Trophoblast cell (in vitro differentiated cells and primary cell): Measurements from ENCODE around the gene GPRC5D.

Experiments
- DNase-seq, 2 donors: peaks; one replicate each; pipeline ENCODE4 v3.0.0-alpha.2; 2016
- H2AFZ ChIP-seq: 2 replicates; pipeline ENCODE4 v1.6.1; 2013; ENCODE audit warnings: low read length, moderate library complexity, mild to moderate bottlenecking; ENCODE audit not compliant: insufficient read depth, poor library complexity
- H2AK5ac ChIP-seq: 2 replicates; pipeline ENCODE4 v1.6.1; 2013; ENCODE audit warnings: mild to moderate bottlenecking, low read length
- H2BK120ac ChIP-seq: 2 replicates; pipeline ENCODE4 v1.6.1; 2013; ENCODE audit warnings: low read length, mild to moderate bottlenecking, moderate library complexity; ENCODE audit not compliant: insufficient read depth, poor library complexity
- H2BK12ac ChIP-seq: 2 replicates; pipeline ENCODE4 v1.6.1; 2013; ENCODE audit warnings: mild to moderate bottlenecking, low read length, moderate library complexity
- H2BK5ac ChIP-seq: 2 replicates; pipeline ENCODE4 v1.6.1; 2013; ENCODE audit warnings: low read length, low read depth, moderate library complexity, mild to moderate bottlenecking; ENCODE audit not compliant: poor library complexity
- H3K14ac ChIP-seq: 2 replicates; pipeline ENCODE4 v1.6.1; 2013; ENCODE audit warnings: mild to moderate bottlenecking, low read length
- H3K18ac ChIP-seq: 2 replicates; pipeline ENCODE4 v1.6.1; 2013; ENCODE audit warnings: mild to moderate bottlenecking, low read length
- H3K23ac ChIP-seq: 2 replicates; pipeline ENCODE4 v1.6.1; 2013; ENCODE audit warnings: low read length
- H3K27ac ChIP-seq: 2 replicates; pipeline ENCODE4 v1.5.1; 2013; ENCODE audit warnings: low read depth, mild to moderate bottlenecking, inconsistent platforms, low read length, moderate library complexity
- H3K27me3 ChIP-seq: 2 replicates; pipeline ENCODE4 v1.6.1; 2013; ENCODE audit warnings: inconsistent platforms, mild to moderate bottlenecking, low read length, moderate library complexity; ENCODE audit not compliant: insufficient read depth
- H3K36me3 ChIP-seq, 2 experiments: 1 replicate in 1 of 2; 2 replicates in 1 of 2; pipeline ENCODE4 v1.6.1; 2013; ENCODE audit warnings: low read length in 2 of 2, mild to moderate bottlenecking in 2 of 2, moderate library complexity in 1 of 2; ENCODE audit not compliant: insufficient read depth in 2 of 2, control insufficient read depth in 1 of 2
- H3K4ac ChIP-seq: 2 replicates; pipeline ENCODE4 v1.6.1; 2013; ENCODE audit warnings: low read depth, mild to moderate bottlenecking, low read length, moderate library complexity
- H3K4me1 ChIP-seq, 2 experiments: 1 replicate in 1 of 2; 2 replicates in 1 of 2; pipeline ENCODE4 v1.6.1; 2013; ENCODE audit warnings: low read length in 2 of 2, mild to moderate bottlenecking in 2 of 2, moderate library complexity in 1 of 2; ENCODE audit not compliant: insufficient read depth in 2 of 2, control insufficient read depth in 1 of 2
- H3K4me2 ChIP-seq: 2 replicates; pipeline ENCODE4 v1.6.1; 2013; ENCODE audit warnings: inconsistent platforms, mild to moderate bottlenecking, low read length, moderate library complexity
- H3K4me3 ChIP-seq: 2 replicates; pipeline ENCODE4 v1.5.1; 2013; ENCODE audit warnings: mild to moderate bottlenecking, low read depth, low read length, inconsistent platforms
- H3K79me1 ChIP-seq: one replicate; pipeline ENCODE4 v1.6.1; 2013; ENCODE audit warnings: low read length
- H3K79me2 ChIP-seq: 2 replicates; pipeline ENCODE4 v1.6.1; 2013; ENCODE audit warnings: low read length, mild to moderate bottlenecking; ENCODE audit not compliant: control insufficient read depth, insufficient read depth, poor library complexity
- H3K9ac ChIP-seq: 2 replicates; pipeline ENCODE4 v1.6.1; 2013; ENCODE audit warnings: mild to moderate bottlenecking, low read length
- H3K9me3 ChIP-seq: 2 replicates; pipeline ENCODE4 v1.6.1; 2013; ENCODE audit warnings: low read depth, mild to moderate bottlenecking, control low read depth, inconsistent platforms, low read length; ENCODE audit not compliant: insufficient read depth
- H4K12ac ChIP-seq: 2 replicates; pipeline ENCODE4 v1.6.1; 2013; ENCODE audit warnings: low read depth, mild to moderate bottlenecking, low read length, moderate library complexity
- H4K8ac ChIP-seq: 2 replicates; pipeline ENCODE4 v1.6.1; 2013; ENCODE audit warnings: low read depth, mild to moderate bottlenecking, low read length, moderate library complexity
- H4K91ac ChIP-seq: one replicate; pipeline ENCODE4 v1.6.1; 2013; ENCODE audit warnings: low read depth, mild to moderate bottlenecking, low read length, moderate library complexity
- WGBS: extraction: QIAGEN DNeasy Blood & Tissue Kit; methylation state at CpG from one replicate; pipeline ENCODE4 v1.1.7; 2013; ENCODE audit warnings: missing lambda C conversion rate; ENCODE audit not compliant: insufficient read length, insufficient coverage; ENCODE audit errors: extremely low coverage; 5-methylcytosine and 5-hydroxymethylcytosine counted together

Gene GPRC5D

GRCh38 chr12:12997156-12997555, 45.2 kb upstream of the GPRC5D start:
- Histone ChIP-seq H4K8ac (no peak overlapping the region), H3K18ac (no peak overlapping the region), H3K4me1 (peaks cover 27 to 36% of the 10 kb centered on the region in 2 experiments), H3K4me2 (no peak overlapping the region), H2BK120ac (no peak overlapping the region), H4K12ac (no peak overlapping the region), H3K4ac (peak overlapping the region; percentile 20), H3K27ac (no peak overlapping the region), H3K23ac (no peak overlapping the region), H3K27me3 (no peaks in the 10 kb centered on the region), H3K79me1 (peaks cover 17% of the 10 kb centered on the region), H3K79me2 (peaks cover 10% of the 10 kb centered on the region), H2AK5ac (no peak overlapping the region), H2BK5ac (no peak overlapping the region), H4K91ac (no peak overlapping the region), H3K14ac (no peak overlapping the region), H2AFZ (no peak overlapping the region), H3K9me3 (no peaks in the 10 kb centered on the region), H3K36me3 (peaks cover under 1 to 1% of the 10 kb centered on the region in 2 experiments), H3K9ac (no peak overlapping the region), H2BK12ac (no peak overlapping the region), H3K4me3 (no peak overlapping the region)
- WGBS: no CpG with 5 or more reads among the region's 3 CpGs
- DNase-seq: no peak

- H3K18ac ChIP-seq: peak overlapping the region; percentile 2
- H4K8ac ChIP-seq: no peak overlapping the region
- no peak overlapping the region for H2BK12ac ChIP-seq
- H3K14ac ChIP-seq: no peak overlapping the region
- H3K4me3 ChIP-seq: no peak overlapping the region
- H3K9ac ChIP-seq: no peak overlapping the region
- no CpG with 5 or more reads among the region's 3 CpGs for WGBS
- H2AFZ ChIP-seq: no peak overlapping the region
- no peaks in the 10 kb centered on the region for H3K27me3 ChIP-seq
- no peak overlapping the region for H3K27ac ChIP-seq
- H3K36me3 ChIP-seq: peaks cover 0 to 1% of the 10 kb centered on the region in 2 experiments
- no peaks in the 10 kb centered on the region for H3K9me3 ChIP-seq
- peaks cover 21% of the 10 kb centered on the region for H3K79me1 ChIP-seq
- no peak overlapping the region for H2BK120ac ChIP-seq
- no peak overlapping the region for H2BK5ac ChIP-seq
- no peak overlapping the region for H3K23ac ChIP-seq
- peaks cover 10% of the 10 kb centered on the region for H3K79me2 ChIP-seq
- no peak for DNase-seq
- H2AK5ac ChIP-seq: no peak overlapping the region
- peak overlapping the region; percentile 3 for H3K4ac ChIP-seq
- no peak overlapping the region for H3K4me2 ChIP-seq
- H4K91ac ChIP-seq: no peak overlapping the region
- H4K12ac ChIP-seq: no peak overlapping the region
- peaks cover 26 to 36% of the 10 kb centered on the region in 2 experiments for H3K4me1 ChIP-seq
Observed at GRCh38 chr12:12996209-12996608, 44.2 kb upstream of the GPRC5D start.

DNA sequence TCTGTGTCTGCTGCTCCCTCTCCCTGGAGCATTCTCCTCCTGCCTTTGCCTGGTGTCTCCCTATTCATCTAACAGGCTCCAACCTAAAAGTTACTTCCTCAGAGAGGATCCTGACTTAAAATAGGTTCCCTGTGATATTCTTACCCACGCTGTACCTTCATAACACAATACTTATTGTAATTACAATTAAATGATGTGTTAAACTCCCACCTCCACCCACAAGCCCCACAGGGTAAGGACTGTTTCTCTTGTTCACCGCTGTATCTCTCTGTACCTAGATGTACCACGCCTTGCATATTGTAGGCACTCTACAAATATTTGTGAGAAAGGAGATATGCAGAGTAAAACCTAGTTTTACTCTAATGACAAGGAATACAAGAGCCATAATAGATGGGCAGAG, 43.1 kb upstream of the GPRC5D start:
- Histone ChIP-seq H4K91ac (no peak overlapping the region), H3K36me3 (peaks cover 0 to 1% of the 10 kb centered on the region in 2 experiments), H4K12ac (no peak overlapping the region), H2BK5ac (no peak overlapping the region), H3K27ac (no peak overlapping the region), H2AK5ac (no peak overlapping the region), H3K9ac (no peak overlapping the region), H3K23ac (no peak overlapping the region), H3K79me1 (peaks cover 21% of the 10 kb centered on the region), H3K4me1 (peaks cover 30 to 40% of the 10 kb centered on the region in 2 experiments), H3K9me3 (no peaks in the 10 kb centered on the region), H2AFZ (no peak overlapping the region), H3K18ac (no peak overlapping the region), H3K14ac (no peak overlapping the region), H3K79me2 (peaks cover 8% of the 10 kb centered on the region), H3K27me3 (no peaks in the 10 kb centered on the region), H3K4me3 (no peak overlapping the region), H2BK12ac (no peak overlapping the region), H3K4me2 (no peak overlapping the region), H4K8ac (no peak overlapping the region), H3K4ac (no peak overlapping the region), H2BK120ac (no peak overlapping the region)
- no CpG with 5 or more reads among the region's 3 CpGs for WGBS
- no peak for DNase-seq

DNA sequence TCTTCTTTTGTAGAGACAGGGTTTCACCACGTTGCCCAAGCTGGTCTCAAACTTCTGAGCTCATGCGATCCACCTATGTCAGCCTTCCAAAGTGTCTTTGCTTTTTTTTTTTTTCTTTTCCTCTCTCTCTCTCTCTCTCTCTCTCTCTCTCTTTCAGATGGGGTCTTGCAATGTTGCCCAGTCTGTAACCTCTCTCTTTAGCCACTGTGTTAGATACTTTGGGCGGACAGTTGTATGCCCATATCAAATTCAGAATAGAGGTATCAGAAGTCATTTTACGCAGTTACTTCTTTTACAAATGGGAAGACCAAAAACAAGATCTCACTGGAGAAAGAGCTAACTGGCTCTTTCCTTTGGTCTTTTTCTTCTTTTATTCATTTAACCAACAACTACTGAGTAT, 41.4 kb upstream of the GPRC5D start:
- Histone ChIP-seq H2BK120ac (no peak overlapping the region), H3K4me2 (no peak overlapping the region), H2BK12ac (peak overlapping the region; percentile 60), H3K79me2 (peaks cover 3% of the 10 kb centered on the region), H3K27ac (peak overlapping the region; percentile 49), H3K9ac (no peak overlapping the region), H4K12ac (no peak overlapping the region), H2BK5ac (peak overlapping the region; percentile 35), H3K23ac (no peak overlapping the region), H3K9me3 (no peaks in the 10 kb centered on the region), H3K36me3 (peaks cover 5 to 8% of the 10 kb centered on the region in 2 experiments), H3K79me1 (peaks cover 22% of the 10 kb centered on the region), H3K4ac (no peak overlapping the region), H3K4me1 (peaks cover 35 to 45% of the 10 kb centered on the region in 2 experiments), H4K91ac (no peak overlapping the region), H4K8ac (no peak overlapping the region), H3K14ac (no peak overlapping the region), H3K4me3 (no peak overlapping the region), H3K18ac (no peak overlapping the region), H3K27me3 (no peaks in the 10 kb centered on the region), H2AFZ (no peak overlapping the region), H2AK5ac (no peak overlapping the region)
- DNase-seq: no peak
- no CpG with 5 or more reads among the region's 4 CpGs for WGBS
